Mesendoderm (in vitro differentiated cells): ENCODE results near the gene SMR3A. TPM values are rescaled to one million over a fixed set of nuclear protein-coding genes. Genes with fewer than 3 reads are reported as not detected.

Source experiments
- DNase-seq: peaks from one replicate; pipeline ENCODE4 v3.0.0; 2013
- H2AK5ac ChIP-seq: 2 replicates; pipeline ENCODE4 v1.6.1; 2013; ENCODE audit warnings: low read length, inconsistent platforms
- H2BK120ac ChIP-seq: 2 replicates; pipeline ENCODE4 v1.6.1; 2013; ENCODE audit warnings: low read depth, mild to moderate bottlenecking, low read length, moderate library complexity, mixed read lengths
- H2BK15ac ChIP-seq: replicated peaks from 2 replicates; pipeline ENCODE4 v1.6.1; 2013; ENCODE audit warnings: low read depth, mild to moderate bottlenecking, moderate library complexity
- H2BK5ac ChIP-seq: 2 replicates; pipeline ENCODE4 v1.6.1; 2013; ENCODE audit warnings: low read length, inconsistent platforms
- H3K18ac ChIP-seq: 2 replicates; pipeline ENCODE4 v1.6.1; 2013; ENCODE audit warnings: mild to moderate bottlenecking, low read length, mixed read lengths
- H3K23ac ChIP-seq: one replicate; pipeline ENCODE4 v1.6.1; 2013; ENCODE audit warnings: low read length
- H3K27ac ChIP-seq: 2 replicates; pipeline ENCODE4 v1.5.1; 2013; ENCODE audit warnings: low read depth, mild to moderate bottlenecking, inconsistent platforms, low read length, moderate library complexity
- H3K27me3 ChIP-seq: 2 replicates; pipeline ENCODE4 v1.6.1; 2013; ENCODE audit warnings: low read length, control low read depth, mild to moderate bottlenecking, inconsistent platforms; ENCODE audit not compliant: insufficient read depth, poor library complexity
- H3K36me3 ChIP-seq: 2 replicates; pipeline ENCODE4 v1.6.1; 2013; ENCODE audit warnings: low read length, inconsistent platforms; ENCODE audit not compliant: control insufficient read depth, insufficient read depth
- H3K4ac ChIP-seq: one replicate; pipeline ENCODE4 v1.6.1; 2013; ENCODE audit warnings: low read depth, mild to moderate bottlenecking, low read length, moderate library complexity
- H3K4me1 ChIP-seq: 2 replicates; pipeline ENCODE4 v1.6.1; 2013; ENCODE audit warnings: low read depth, low read length, inconsistent platforms; ENCODE audit not compliant: control insufficient read depth
- H3K4me2 ChIP-seq: 2 replicates; pipeline ENCODE4 v1.6.1; 2013; ENCODE audit warnings: low read length
- H3K4me3 ChIP-seq: 2 replicates; pipeline ENCODE4 v1.5.1; 2013; ENCODE audit warnings: mild to moderate bottlenecking, low read length
- H3K56ac ChIP-seq: one replicate; pipeline ENCODE4 v1.6.1; 2013; ENCODE audit warnings: low read length
- H3K79me1 ChIP-seq: 2 replicates; pipeline ENCODE4 v1.6.1; 2013; ENCODE audit warnings: low read length, inconsistent platforms
- H3K79me2 ChIP-seq: 2 replicates; pipeline ENCODE4 v1.6.1; 2013; ENCODE audit warnings: mild to moderate bottlenecking, low read length; ENCODE audit not compliant: control insufficient read depth, insufficient read depth
- H3K9ac ChIP-seq: 2 replicates; pipeline ENCODE4 v1.6.1; 2013; ENCODE audit warnings: low read length, inconsistent platforms
- H4K5ac ChIP-seq: one replicate; pipeline ENCODE4 v1.6.1; 2013; ENCODE audit warnings: low read length
- H4K8ac ChIP-seq: one replicate; pipeline ENCODE4 v1.6.1; 2013; ENCODE audit warnings: low read depth, mild to moderate bottlenecking, control low read depth, low read length, moderate library complexity
- WGBS: extraction: QIAGEN DNeasy Blood & Tissue Kit; methylation state at CpG from one replicate; pipeline ENCODE4 v1.1.7; 2013; ENCODE audit warnings: low lambda C conversion rate, missing lambda C conversion rate; ENCODE audit not compliant: insufficient coverage; ENCODE audit errors: extremely low coverage; 5-methylcytosine and 5-hydroxymethylcytosine counted together
- polyA plus RNA-seq, 2 experiments: library from polyadenylated mRNA; stranded (reverse); fragments of 200-250 nt; gene quantifications; one replicate each; pipeline ENCODE4 v1.2.3, GENCODE V29; 2013

The SMR3A gene
- polyA plus RNA-seq (2013, experiment 1 of 2), result not detected
- not detected for polyA plus RNA-seq (2013, experiment 2 of 2)

DNA sequence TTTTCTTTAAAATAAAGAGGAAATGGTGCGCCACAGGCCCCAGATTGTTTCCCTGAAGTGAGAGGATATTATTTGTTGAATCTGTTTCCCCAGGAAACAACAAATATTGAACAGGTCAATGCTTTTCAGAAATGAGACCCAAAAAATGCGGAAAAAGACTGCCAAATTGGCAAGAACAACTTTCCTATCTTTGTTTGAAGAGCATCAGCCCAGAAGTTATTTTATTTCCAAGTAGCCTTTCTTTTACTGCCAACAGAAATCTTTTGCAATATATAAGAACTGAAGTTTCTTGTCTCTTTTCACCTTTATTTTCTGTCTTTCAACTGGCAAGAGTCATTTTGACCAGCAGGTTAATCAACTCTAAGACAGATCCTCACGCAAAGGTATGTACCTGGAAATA, at the start of gene SMR3A:
TSS of gene SMR3A (plus strand) at position 301 of the 400 bp plus-strand sequence. CDS start 1,356 bp downstream, outside the sequence.
- no peak within 1 kb of the TSS for H3K27ac ChIP-seq
- no peak within 1 kb of the TSS for H3K56ac ChIP-seq
- no peak within 1 kb of the TSS for H3K23ac ChIP-seq
- no peak within 1 kb of the TSS for H3K4me3 ChIP-seq
- H2BK5ac ChIP-seq, result no peak within 1 kb of the TSS
- no CpG with 5 or more reads among the region's 3 CpGs for WGBS
- no peaks in the 10 kb centered on the region for H3K4me1 ChIP-seq
- H2AK5ac ChIP-seq, result no peak within 1 kb of the TSS
- H3K79me2 ChIP-seq, result no peaks in the 10 kb centered on the region
- H2BK15ac ChIP-seq, result no peak within 1 kb of the TSS
- H3K4me2 ChIP-seq, result no peak within 1 kb of the TSS
- H3K36me3 ChIP-seq, result no peaks in the 10 kb centered on the region
- no peak for DNase-seq
- H3K9ac ChIP-seq, result no peak within 1 kb of the TSS
- H4K8ac ChIP-seq, result no peak within 1 kb of the TSS
- H3K18ac ChIP-seq, result no peak within 1 kb of the TSS
- no peaks in the 10 kb centered on the region for H3K79me1 ChIP-seq
- H3K27me3 ChIP-seq, result no peaks in the 10 kb centered on the region
- no peak within 1 kb of the TSS for H2BK120ac ChIP-seq
- no peak within 1 kb of the TSS for H3K4ac ChIP-seq
- H4K5ac ChIP-seq, result no peak within 1 kb of the TSS

DNA sequence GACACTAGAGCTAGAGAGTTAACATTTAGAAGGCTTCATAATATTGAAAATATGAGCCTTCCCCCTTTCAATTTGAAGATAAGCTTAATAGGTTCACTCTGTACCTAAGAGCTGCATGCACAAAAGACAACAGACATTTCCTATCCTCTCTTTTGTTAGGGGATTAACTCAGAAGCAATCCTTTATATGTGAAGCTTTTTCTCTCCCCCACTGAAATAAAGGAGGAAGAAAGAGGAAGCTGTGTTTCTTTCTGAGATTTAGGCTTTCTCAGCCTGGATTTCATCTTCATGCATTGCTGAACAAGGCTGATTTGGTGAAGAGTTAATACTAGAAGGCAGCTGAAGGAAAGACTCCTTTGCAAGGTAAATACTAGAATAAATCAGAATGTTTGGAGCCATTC, 46.8 kb upstream of the SMR3A start:
- Histone ChIP-seq H2AK5ac (no peak overlapping the region), H4K8ac (no peak overlapping the region), H3K4ac (no peak overlapping the region), H3K79me2 (no peaks in the 10 kb centered on the region), H3K27ac (no peak overlapping the region), H3K9ac (no peak overlapping the region), H2BK120ac (no peak overlapping the region), H3K4me2 (no peak overlapping the region), H2BK5ac (no peak overlapping the region), H3K4me3 (no peak overlapping the region), H3K23ac (no peak overlapping the region), H3K56ac (no peak overlapping the region), H3K18ac (no peak overlapping the region), H3K27me3 (no peaks in the 10 kb centered on the region), H3K79me1 (no peaks in the 10 kb centered on the region), H3K36me3 (no peaks in the 10 kb centered on the region), H3K4me1 (no peaks in the 10 kb centered on the region), H4K5ac (no peak overlapping the region), H2BK15ac (no peak overlapping the region)
- peak; percentile 7 for DNase-seq

DNA sequence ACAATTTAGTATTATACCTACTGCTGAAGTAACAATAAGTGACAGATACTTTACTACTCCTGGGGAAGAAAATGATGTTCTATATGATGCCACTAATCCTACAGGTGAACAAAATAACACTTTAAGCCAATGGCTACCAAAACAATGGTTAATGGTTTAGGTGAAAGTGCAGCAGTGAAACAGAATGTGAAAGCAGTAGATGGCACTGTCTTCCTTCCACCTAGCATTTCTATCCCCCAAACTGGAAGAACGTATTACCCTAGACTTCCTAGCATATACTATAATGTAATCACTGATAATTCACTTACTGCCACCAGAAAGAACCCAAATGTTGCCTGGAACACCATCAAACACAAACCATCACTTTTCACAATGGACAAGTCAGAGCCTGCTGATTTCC, 44.6 kb upstream of the SMR3A start:
- Histone ChIP-seq H3K18ac (no peak overlapping the region), H3K27me3 (no peaks in the 10 kb centered on the region), H4K8ac (no peak overlapping the region), H3K23ac (no peak overlapping the region), H3K9ac (no peak overlapping the region), H3K4me2 (no peak overlapping the region), H3K4me1 (no peaks in the 10 kb centered on the region), H3K36me3 (no peaks in the 10 kb centered on the region), H3K4ac (no peak overlapping the region), H3K4me3 (no peak overlapping the region), H2BK120ac (no peak overlapping the region), H3K79me2 (no peaks in the 10 kb centered on the region), H3K56ac (no peak overlapping the region), H2BK5ac (no peak overlapping the region), H2AK5ac (no peak overlapping the region), H3K27ac (no peak overlapping the region), H4K5ac (no peak overlapping the region), H2BK15ac (no peak overlapping the region), H3K79me1 (no peaks in the 10 kb centered on the region)
- WGBS, result no CpG with 5 or more reads among the region's 1 CpG
- peak; percentile 7 for DNase-seq

DNA sequence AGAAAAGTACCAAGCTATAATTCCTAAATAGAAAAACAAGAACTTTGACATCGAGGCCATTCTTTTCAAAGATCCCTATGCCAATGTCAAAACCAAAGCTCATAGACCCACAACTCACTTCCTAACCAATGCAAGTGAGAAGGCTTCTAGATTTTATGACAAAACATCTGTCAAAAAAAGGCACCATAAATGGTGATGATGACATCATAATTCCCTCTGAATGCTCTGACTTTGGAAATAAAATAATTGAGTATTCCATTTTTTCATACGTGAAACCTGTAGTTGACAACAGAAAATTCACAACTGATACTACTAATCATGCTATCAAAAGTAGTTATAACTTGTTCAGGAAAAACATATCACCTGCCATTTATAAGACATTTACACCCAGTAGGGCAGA, 34.5 kb upstream of the SMR3A start:
- Histone ChIP-seq H3K79me2 (no peaks in the 10 kb centered on the region), H3K56ac (no peak overlapping the region), H3K18ac (no peak overlapping the region), H2AK5ac (no peak overlapping the region), H3K4me3 (no peak overlapping the region), H2BK15ac (no peak overlapping the region), H4K8ac (no peak overlapping the region), H3K23ac (no peak overlapping the region), H3K4me1 (no peaks in the 10 kb centered on the region), H3K4me2 (no peak overlapping the region), H3K9ac (no peak overlapping the region), H3K36me3 (no peaks in the 10 kb centered on the region), H3K27me3 (no peaks in the 10 kb centered on the region), H3K4ac (no peak overlapping the region), H3K79me1 (no peaks in the 10 kb centered on the region), H2BK120ac (no peak overlapping the region), H2BK5ac (no peak overlapping the region), H4K5ac (no peak overlapping the region), H3K27ac (no peak overlapping the region)
- WGBS, result no CpG with 5 or more reads among the region's 2 CpGs
- DNase-seq, result no peak

DNA sequence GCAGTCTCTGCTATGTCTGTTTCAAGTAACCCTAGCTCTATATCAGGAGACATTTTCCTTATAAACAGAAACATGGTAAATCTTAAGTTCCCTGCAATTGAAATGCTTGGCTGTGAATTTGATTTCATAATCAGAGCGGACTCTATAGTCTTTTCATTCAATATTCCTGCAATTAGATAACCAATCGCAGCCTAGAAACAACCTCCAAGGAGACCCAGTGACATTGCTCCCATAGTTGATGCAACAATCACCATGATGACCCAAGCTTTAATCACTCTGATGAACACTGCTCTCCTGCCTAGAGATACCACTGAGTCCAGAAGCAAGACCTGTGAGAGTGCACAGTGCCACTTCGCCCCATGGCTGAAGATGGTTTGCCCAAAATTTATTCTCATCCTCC, 25.9 kb upstream of the SMR3A start, which contains the start of gene CABS1:
TSS of gene CABS1 (plus strand) at position 301 of the 400 bp plus-strand sequence. CDS start at position 360, 59 bp downstream.
- Histone ChIP-seq H2BK15ac (no peak within 1 kb of the TSS), H2BK120ac (no peak within 1 kb of the TSS), H3K27ac (no peak within 1 kb of the TSS), H3K4me1 (no peaks in the 10 kb centered on the region), H2AK5ac (no peak within 1 kb of the TSS), H3K9ac (no peak within 1 kb of the TSS), H3K36me3 (no peaks in the 10 kb centered on the region), H3K4me3 (no peak within 1 kb of the TSS), H3K79me2 (no peaks in the 10 kb centered on the region), H3K18ac (no peak within 1 kb of the TSS), H2BK5ac (no peak within 1 kb of the TSS), H3K23ac (no peak within 1 kb of the TSS), H3K56ac (no peak within 1 kb of the TSS), H3K4ac (no peak within 1 kb of the TSS), H3K4me2 (no peak within 1 kb of the TSS), H3K79me1 (no peaks in the 10 kb centered on the region), H4K8ac (no peak within 1 kb of the TSS), H3K27me3 (no peaks in the 10 kb centered on the region), H4K5ac (no peak within 1 kb of the TSS)
- no CpG with 5 or more reads among the region's 3 CpGs for WGBS
- no peak for DNase-seq

DNA sequence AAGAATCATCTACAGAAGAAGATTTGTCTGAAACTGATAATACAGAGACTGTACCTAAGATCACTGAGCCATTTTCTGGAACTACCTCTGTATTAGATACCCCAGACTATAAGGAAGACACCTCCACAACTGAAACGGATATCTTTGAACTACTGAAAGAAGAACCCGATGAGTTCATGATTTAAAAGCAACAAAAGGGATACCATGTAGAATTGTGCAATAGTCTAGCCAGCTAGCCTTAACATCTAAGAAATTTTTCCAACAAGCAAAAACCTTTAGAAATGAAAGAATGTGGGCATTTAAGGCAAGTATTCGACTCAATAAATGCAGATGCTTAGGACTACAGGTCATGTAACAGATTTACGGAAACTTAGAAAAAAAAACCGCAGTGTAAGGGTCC, 24.5 kb upstream of the SMR3A start:
- Histone ChIP-seq H2BK120ac (no peak overlapping the region), H3K4ac (no peak overlapping the region), H3K56ac (no peak overlapping the region), H3K18ac (no peak overlapping the region), H2AK5ac (no peak overlapping the region), H3K23ac (no peak overlapping the region), H3K4me2 (no peak overlapping the region), H4K8ac (no peak overlapping the region), H3K36me3 (no peaks in the 10 kb centered on the region), H3K4me3 (no peak overlapping the region), H4K5ac (no peak overlapping the region), H3K79me2 (no peaks in the 10 kb centered on the region), H2BK5ac (no peak overlapping the region), H2BK15ac (no peak overlapping the region), H3K27ac (no peak overlapping the region), H3K27me3 (no peaks in the 10 kb centered on the region), H3K79me1 (no peaks in the 10 kb centered on the region), H3K9ac (no peak overlapping the region), H3K4me1 (no peaks in the 10 kb centered on the region)
- no CpG with 5 or more reads among the region's 5 CpGs for WGBS
- DNase-seq, result no peak
